CD4-positive, alpha-beta T cell (primary cell): ENCODE measurements around the gene F10. TPM values are rescaled to one million over a fixed set of nuclear protein-coding genes. Genes with fewer than 3 reads are reported as not detected.

ENCODE experiments used
- ATAC-seq: fragments of 200-7000 bp; cut with Tn5 transposase; one replicate; pipeline ENCODE4 v1.10.0; 2022; ENCODE audit warnings: mild to moderate bottlenecking; ENCODE audit not compliant: poor library complexity
- CTCF ChIA-PET: fragments of 350-600 bp; sonication (Branson Sonifier 250); formaldehyde crosslinking; loops from one replicate; lab custom pipeline; 2021; ENCODE audit warnings: antibody characterized with exemption, inconsistent platforms; lab: Charles Lee
- POLR2A ChIA-PET: fragments of 350-600 bp; sonication (Branson Sonifier 250); formaldehyde crosslinking; loops from one replicate; lab custom pipeline; 2021; ENCODE audit warnings: antibody characterized with exemption, inconsistent platforms; lab: Charles Lee
- DNase-seq, 14 experiments: peaks; one replicate each; pipeline ENCODE4 v3.0.0-alpha.2; 2013 to 2020; ENCODE audit warnings: mixed read lengths in 2 of 14
- H3K27ac ChIP-seq, 2 donors: one replicate each; pipeline versions ENCODE4 v1.5.1 to v1.7.0; 2013; ENCODE audit warnings: low read length in 2 of 2, low read depth in 1 of 2, mild to moderate bottlenecking in 1 of 2
- H3K27me3 ChIP-seq, 2 experiments: 1 replicate in 1 of 2; 2 replicates in 1 of 2; pipeline versions ENCODE4 v1.6.1 to v1.7.0; 2013; ENCODE audit warnings: low read length in 2 of 2, control low read depth in 1 of 2, mild to moderate bottlenecking in 1 of 2, moderate library complexity in 1 of 2; ENCODE audit not compliant: insufficient read depth in 2 of 2, control insufficient read depth in 1 of 2
- H3K36me3 ChIP-seq: one replicate; pipeline ENCODE4 v1.6.1; 2013; ENCODE audit warnings: low read length, control low read depth; ENCODE audit not compliant: insufficient read depth
- H3K4me1 ChIP-seq: one replicate; pipeline ENCODE4 v1.6.1; 2013; ENCODE audit warnings: low read length, control low read depth; ENCODE audit not compliant: insufficient read depth
- H3K4me3 ChIP-seq: one replicate; pipeline ENCODE4 v1.5.1; 2013; ENCODE audit warnings: mild to moderate bottlenecking, low read length, moderate library complexity
- H3K9me3 ChIP-seq, 2 experiments: 1 replicate in 1 of 2; 2 replicates in 1 of 2; pipeline versions ENCODE4 v1.6.1 to v1.7.0; 2013; ENCODE audit warnings: low read length in 2 of 2, mild to moderate bottlenecking in 2 of 2, control low read depth in 1 of 2, moderate library complexity in 1 of 2; ENCODE audit not compliant: control insufficient read depth in 1 of 2, insufficient read depth in 1 of 2
- H3K27ac Mint-ChIP-seq: one replicate; pipeline ENCODE4 v1.8.0; 2020; ENCODE audit warnings: mixed read lengths
- H3K27me3 Mint-ChIP-seq: one replicate; pipeline ENCODE4 v1.8.0; 2021; ENCODE audit warnings: mixed read lengths
- H3K36me3 Mint-ChIP-seq: one replicate; pipeline ENCODE4 v1.8.0; 2021; ENCODE audit warnings: low read depth, mixed read lengths
- H3K4me1 Mint-ChIP-seq: one replicate; pipeline ENCODE4 v1.8.0; 2021; ENCODE audit warnings: low read depth, mixed read lengths
- H3K4me3 Mint-ChIP-seq: one replicate; pipeline ENCODE4 v1.8.0; 2020; ENCODE audit warnings: mild to moderate bottlenecking, mixed read lengths
- H3K9me3 Mint-ChIP-seq: one replicate; pipeline ENCODE4 v1.8.0; 2020; ENCODE audit warnings: mixed read lengths
- intact Hi-C, 2 experiments: fragments of 100-400 bp; cut with DNase I in 1 of 2; cut with micrococcal nuclease in 1 of 2; formaldehyde crosslinking; loops; one replicate each; pipeline versions ENCODE4 v1.15.1 to v1.9.0; 2023 to 2025; cut with DNase I, micrococcal nuclease
- total RNA-seq, 174 experiments: library from RNA in 2 of 174; stranded (reverse) in 2 of 174; gene quantifications; one replicate each; pipeline ENCODE4 v1.2.3 and lab custom pipeline; 2021 to 2026
- TF ChIP-seq, protein P1 (sequence below): fragments of 200-600 bp; IDR thresholded peaks from one replicate; pipeline ENCODE4 v1.8.0; 2022; ENCODE audit warnings: antibody characterized with exemption, mild to moderate bottlenecking

Gene F10
- total RNA-seq, 2 experiments from 2014 or later = not detected

DNA sequence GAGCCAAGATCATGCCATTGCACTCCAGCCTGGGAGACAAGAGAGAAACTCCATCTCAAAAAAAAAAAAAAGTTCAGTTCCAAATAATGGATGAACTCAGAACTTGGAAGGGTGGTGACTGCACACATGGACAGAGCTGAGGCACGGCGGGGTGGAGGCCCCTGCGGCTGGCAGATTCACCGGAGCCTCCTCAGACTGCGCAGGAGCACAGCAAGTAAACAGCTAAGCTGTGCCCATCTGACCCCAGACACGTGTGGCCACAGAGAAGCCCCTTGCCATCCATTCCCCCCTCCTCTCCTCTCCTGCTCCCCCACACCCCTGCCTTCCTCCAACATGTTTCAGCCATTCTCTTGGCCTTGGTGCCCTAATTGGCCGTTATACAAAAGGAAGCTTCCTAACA, 20.3 kb downstream of the F10 start:
- Mint-ChIP-seq H3K27me3 (no peaks in the 10 kb centered on the region), H3K4me3 (no peak overlapping the region), H3K27ac (no peak overlapping the region), H3K9me3 (no peaks in the 10 kb centered on the region), H3K36me3 (no peaks in the 10 kb centered on the region), H3K4me1 (no peaks in the 10 kb centered on the region)
- no peaks in the 10 kb centered on the region for H3K36me3 ChIP-seq
- intact Hi-C loops = no loop called here
- no peak overlapping the region for H3K27ac ChIP-seq
- H3K27me3 ChIP-seq = peaks cover 0 to 3% of the 10 kb centered on the region in 2 experiments
- no peak overlapping the region for H3K4me3 ChIP-seq
- TF ChIP-seq, protein P1, sequence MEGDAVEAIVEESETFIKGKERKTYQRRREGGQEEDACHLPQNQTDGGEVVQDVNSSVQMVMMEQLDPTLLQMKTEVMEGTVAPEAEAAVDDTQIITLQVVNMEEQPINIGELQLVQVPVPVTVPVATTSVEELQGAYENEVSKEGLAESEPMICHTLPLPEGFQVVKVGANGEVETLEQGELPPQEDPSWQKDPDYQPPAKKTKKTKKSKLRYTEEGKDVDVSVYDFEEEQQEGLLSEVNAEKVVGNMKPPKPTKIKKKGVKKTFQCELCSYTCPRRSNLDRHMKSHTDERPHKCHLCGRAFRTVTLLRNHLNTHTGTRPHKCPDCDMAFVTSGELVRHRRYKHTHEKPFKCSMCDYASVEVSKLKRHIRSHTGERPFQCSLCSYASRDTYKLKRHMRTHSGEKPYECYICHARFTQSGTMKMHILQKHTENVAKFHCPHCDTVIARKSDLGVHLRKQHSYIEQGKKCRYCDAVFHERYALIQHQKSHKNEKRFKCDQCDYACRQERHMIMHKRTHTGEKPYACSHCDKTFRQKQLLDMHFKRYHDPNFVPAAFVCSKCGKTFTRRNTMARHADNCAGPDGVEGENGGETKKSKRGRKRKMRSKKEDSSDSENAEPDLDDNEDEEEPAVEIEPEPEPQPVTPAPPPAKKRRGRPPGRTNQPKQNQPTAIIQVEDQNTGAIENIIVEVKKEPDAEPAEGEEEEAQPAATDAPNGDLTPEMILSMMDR = no peak
- DNase-seq (no peak), ATAC-seq (no peak)
- ChIA-PET POLR2A (no interaction called here), CTCF (no interaction called here)
- H3K9me3 ChIP-seq = peaks cover 0 to 7% of the 10 kb centered on the region in 2 experiments
- no peaks in the 10 kb centered on the region for H3K4me1 ChIP-seq

DNA sequence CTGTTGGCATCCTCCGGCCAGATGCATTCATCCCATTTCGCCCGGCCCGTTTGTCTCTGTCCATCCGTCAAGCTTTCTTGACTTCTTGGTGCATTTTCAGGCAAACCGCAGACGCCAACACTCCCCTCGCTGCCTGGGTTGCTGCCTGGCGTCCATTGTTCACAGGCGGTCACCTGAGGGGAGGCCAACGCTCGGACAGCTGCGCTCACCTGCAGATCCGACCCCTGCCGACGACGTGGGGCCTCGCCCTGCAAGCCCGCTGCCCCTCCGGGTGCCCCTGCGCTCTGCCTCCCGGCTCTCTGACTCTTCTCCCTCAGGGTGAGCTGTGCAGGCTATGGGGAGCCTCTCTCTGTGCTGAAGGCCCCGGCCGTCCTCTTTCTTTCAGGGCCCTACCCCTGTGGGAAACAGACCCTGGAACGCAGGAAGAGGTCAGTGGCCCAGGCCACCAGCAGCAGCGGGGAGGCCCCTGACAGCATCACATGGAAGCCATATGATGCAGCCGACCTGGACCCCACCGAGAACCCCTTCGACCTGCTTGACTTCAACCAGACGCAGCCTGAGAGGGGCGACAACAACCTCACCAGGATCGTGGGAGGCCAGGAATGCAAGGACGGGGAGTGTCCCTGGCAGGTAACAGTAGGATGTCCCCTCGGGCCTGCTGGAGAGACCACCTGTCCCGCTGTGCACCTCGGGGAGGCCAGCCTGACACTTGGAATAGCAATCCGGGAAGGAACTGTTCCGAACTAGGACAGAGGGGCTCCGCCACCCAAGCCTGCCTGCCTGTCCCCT, 21.1 kb downstream of the F10 start:
- Histone ChIP-seq H3K4me3 (no peak overlapping the region), H3K36me3 (no peaks in the 10 kb centered on the region), H3K4me1 (no peaks in the 10 kb centered on the region), H3K9me3 (peaks cover 0 to 7% of the 10 kb centered on the region in 2 experiments), H3K27ac (no peak overlapping the region), H3K27me3 (peaks cover 0 to 3% of the 10 kb centered on the region in 2 experiments)
- intact Hi-C loops = no loop called here
- Mint-ChIP-seq H3K9me3 (no peaks in the 10 kb centered on the region), H3K27me3 (no peaks in the 10 kb centered on the region), H3K36me3 (no peaks in the 10 kb centered on the region), H3K27ac (no peak overlapping the region), H3K4me3 (no peak overlapping the region), H3K4me1 (no peaks in the 10 kb centered on the region)
- CTCF ChIA-PET = no interaction called here
- DNase-seq (no peak), ATAC-seq (no peak)
- TF ChIP-seq, protein P1 = no peak
- POLR2A ChIA-PET = no interaction called here

DNA sequence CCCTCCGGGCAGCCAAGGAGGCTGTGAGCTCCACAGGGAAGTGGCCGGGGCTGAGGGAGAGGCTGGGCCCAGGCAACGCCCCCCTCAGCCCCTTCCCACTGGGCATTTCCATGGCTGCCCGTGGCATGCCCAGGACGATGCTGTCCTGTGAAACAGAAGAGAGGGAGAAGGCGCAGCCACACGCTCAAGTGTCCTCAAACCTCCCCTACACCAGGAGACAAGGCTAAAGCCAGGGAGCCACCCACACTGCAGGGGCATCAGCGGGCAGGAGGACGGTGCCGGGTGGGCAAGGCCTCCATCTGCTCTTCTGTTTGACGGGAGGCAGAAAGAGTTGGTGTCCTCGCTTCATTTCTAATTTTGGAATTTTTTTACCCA, 21.6 kb downstream of the F10 start:
- DNase-seq = no peak
- Mint-ChIP-seq H3K9me3 (no peaks in the 10 kb centered on the region), H3K36me3 (no peaks in the 10 kb centered on the region), H3K27ac (no peak overlapping the region), H3K27me3 (no peaks in the 10 kb centered on the region), H3K4me1 (no peaks in the 10 kb centered on the region), H3K4me3 (no peak overlapping the region)
- Histone ChIP-seq H3K4me3 (no peak overlapping the region), H3K27me3 (peaks cover 0 to 3% of the 10 kb centered on the region in 2 experiments), H3K27ac (no peak overlapping the region), H3K36me3 (no peaks in the 10 kb centered on the region), H3K4me1 (no peaks in the 10 kb centered on the region), H3K9me3 (peaks cover 0 to 7% of the 10 kb centered on the region in 2 experiments)
- ATAC-seq = no peak
- intact Hi-C loops = no loop called here
- POLR2A ChIA-PET = no interaction called here
- TF ChIP-seq, protein P1 = no peak
- CTCF ChIA-PET = no interaction called here
